Measurements from ENCODE around the gene GPC5. TPM values are rescaled to one million over a fixed set of nuclear protein-coding genes. Genes with fewer than 3 reads are reported as not detected.
A peak's percentile ranks its signal among the peaks of the same experiment; 100 is the strongest.

Gene GPC5
- total RNA-seq, 1 donor from 2014 or later, result 0.07 TPM

DNA sequence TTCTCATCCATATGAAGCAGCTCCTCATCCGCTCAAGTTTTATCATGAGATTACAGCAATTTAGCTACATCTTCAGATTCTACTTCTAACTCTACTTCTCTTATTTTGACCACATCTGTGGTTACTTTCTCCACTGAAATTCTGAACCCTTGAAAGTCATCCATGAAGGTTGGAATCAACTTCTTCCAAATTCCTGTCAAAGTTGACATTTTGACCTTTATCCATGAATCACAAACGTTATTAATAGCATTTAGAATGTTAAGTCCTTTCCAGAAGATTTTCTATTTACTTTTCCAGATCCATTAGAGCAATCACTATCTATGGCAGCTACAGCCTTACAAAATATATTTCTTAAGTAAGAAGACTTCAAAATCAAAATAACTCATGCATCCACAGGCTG lies 1406.5 kb downstream of the GPC5 start:
- Mint-ChIP-seq H3K9me3 (no peaks in the 10 kb centered on the region), H3K4me1 (no peaks in the 10 kb centered on the region), H3K27me3 (ENCODE audit: insufficient read depth, low read depth) (no peaks in the 10 kb centered on the region), H3K4me3 (no peak overlapping the region), H3K36me3 (no peaks in the 10 kb centered on the region), H3K27ac (no peak overlapping the region)
- Histone ChIP-seq H3K4me1 (no peaks in the 10 kb centered on the region), H3F3A (ENCODE audit: low read depth) (no peaks in the 10 kb centered on the region), H3K27me3 (no peaks in the 10 kb centered on the region), H3K9me3 (ENCODE audit: low read depth) (no peaks in the 10 kb centered on the region), H3K4me3 (no peak overlapping the region), H3K79me2 (ENCODE audit: low read depth) (no peaks in the 10 kb centered on the region), H3K9ac (no peak overlapping the region), H4K20me1 (ENCODE audit: low read depth) (no peaks in the 10 kb centered on the region), H2AFZ (replicated peaks) (no peak overlapping the region), H3K27ac (no peak overlapping the region), H3K4me2 (no peak overlapping the region), H3K36me3 (no peaks in the 10 kb centered on the region)
- no peak for TF ChIP-seq EZH2 (IDR thresholded peaks at IDR 0.05)
- no peak for TF ChIP-seq EZH2phosphoT487 (IDR thresholded peaks at IDR 0.05)
- no peak for TF ChIP-seq CTCF (IDR thresholded peaks at IDR 0.05)
- DNase-seq (ENCODE audit: low spot score), result no peak

GRCh38 chr13:92805766-92806165 lies 1407.3 kb downstream of the GPC5 start:
- no peaks in the 10 kb centered on the region for H3K27me3 Mint-ChIP-seq (ENCODE audit: insufficient read depth, low read depth)
- no peak overlapping the region for H3K4me3 Mint-ChIP-seq
- no peaks in the 10 kb centered on the region for H3K9me3 Mint-ChIP-seq
- Histone ChIP-seq H3K27ac (no peak overlapping the region), H3K4me1 (no peaks in the 10 kb centered on the region), H3K79me2 (ENCODE audit: low read depth) (no peaks in the 10 kb centered on the region), H2AFZ (replicated peaks) (peak overlapping the region; percentile 63), H3K4me2 (no peak overlapping the region), H3K27me3 (no peaks in the 10 kb centered on the region), H3K4me3 (no peak overlapping the region), H3K9me3 (ENCODE audit: low read depth) (no peaks in the 10 kb centered on the region), H3K9ac (no peak overlapping the region), H3F3A (ENCODE audit: low read depth) (no peaks in the 10 kb centered on the region), H3K36me3 (no peaks in the 10 kb centered on the region), H4K20me1 (ENCODE audit: low read depth) (no peaks in the 10 kb centered on the region)
- TF ChIP-seq EZH2 (IDR thresholded peaks at IDR 0.05) (no peak), EZH2phosphoT487 (IDR thresholded peaks at IDR 0.05) (no peak), CTCF (IDR thresholded peaks at IDR 0.05) (no peak)
- H3K4me1 Mint-ChIP-seq, result no peaks in the 10 kb centered on the region
- no peak overlapping the region for H3K27ac Mint-ChIP-seq
- no peak for DNase-seq (ENCODE audit: low spot score)
- H3K36me3 Mint-ChIP-seq, result no peaks in the 10 kb centered on the region

- no peak for DNase-seq (ENCODE audit: low spot score)
- no peaks in the 10 kb centered on the region for H3F3A ChIP-seq (ENCODE audit: low read depth)
- no peaks in the 10 kb centered on the region for H4K20me1 ChIP-seq (ENCODE audit: low read depth)
- no peak overlapping the region for H3K9ac ChIP-seq
- no peaks in the 10 kb centered on the region for H3K4me1 ChIP-seq
- H3K9me3 ChIP-seq (ENCODE audit: low read depth), result no peaks in the 10 kb centered on the region
- TF ChIP-seq EZH2phosphoT487 (IDR thresholded peaks at IDR 0.05) (no peak), EZH2 (IDR thresholded peaks at IDR 0.05) (no peak), CTCF (IDR thresholded peaks at IDR 0.05) (no peak)
- H3K9me3 Mint-ChIP-seq, result no peaks in the 10 kb centered on the region
- peak overlapping the region; percentile 63 for H2AFZ ChIP-seq (replicated peaks)
- no peaks in the 10 kb centered on the region for H3K36me3 ChIP-seq
- H3K4me1 Mint-ChIP-seq, result no peaks in the 10 kb centered on the region
- H3K4me2 ChIP-seq, result no peak overlapping the region
- H3K27me3 ChIP-seq, result no peaks in the 10 kb centered on the region
- no peaks in the 10 kb centered on the region for H3K79me2 ChIP-seq (ENCODE audit: low read depth)
- H3K4me3 ChIP-seq, result no peak overlapping the region
- H3K27ac ChIP-seq, result no peak overlapping the region
- no peak overlapping the region for H3K4me3 Mint-ChIP-seq
- no peaks in the 10 kb centered on the region for H3K36me3 Mint-ChIP-seq
- no peaks in the 10 kb centered on the region for H3K27me3 Mint-ChIP-seq (ENCODE audit: insufficient read depth, low read depth)
- no peak overlapping the region for H3K27ac Mint-ChIP-seq
These were observed 1407.8 kb downstream of the GPC5 start for GRCh38 chr13:92806215-92806614.
